Muscle of leg (tissue), 11 donors: ENCODE measurements around the gene HOXA11. TPM values are rescaled to one million over a fixed set of nuclear protein-coding genes. Genes with fewer than 3 reads are reported as not detected.
A peak's percentile ranks its signal among the peaks of the same experiment; 100 is the strongest.

ENCODE experiments used
- DNase-seq: peaks from one replicate; pipeline ENCODE4 v3.0.0; 2013
- H3K27ac ChIP-seq: one replicate; pipeline ENCODE4 v1.5.1; 2013; ENCODE audit warnings: mild to moderate bottlenecking, low read length, control low read depth
- H3K27me3 ChIP-seq: one replicate; pipeline ENCODE4 v1.6.1; 2013; ENCODE audit warnings: low read length; ENCODE audit not compliant: control insufficient read depth, insufficient read depth
- H3K36me3 ChIP-seq: one replicate; pipeline ENCODE4 v1.6.1; 2013; ENCODE audit warnings: low read length; ENCODE audit not compliant: control insufficient read depth, insufficient read depth
- H3K4me1 ChIP-seq: one replicate; pipeline ENCODE4 v1.6.1; 2013; ENCODE audit warnings: low read length; ENCODE audit not compliant: control insufficient read depth, insufficient read depth
- H3K4me3 ChIP-seq: one replicate; pipeline ENCODE4 v1.5.1; 2013; ENCODE audit warnings: low read length, control low read depth
- H3K9me3 ChIP-seq: replicated peaks from 2 replicates; pipeline ENCODE4 v1.6.1; 2013; ENCODE audit warnings: low read depth, low read length; ENCODE audit not compliant: control insufficient read depth
- WGBS: methylation state at CpG from one replicate; pipeline ENCODE4 v1.1.5; 2013; ENCODE audit warnings: missing lambda C conversion rate; ENCODE audit not compliant: insufficient coverage; 5-methylcytosine and 5-hydroxymethylcytosine counted together
- polyA plus RNA-seq, 8 donors: library from polyadenylated mRNA; unstranded; fragments of 120-200 nt; gene quantifications; one replicate each; pipeline versions ENCODE4 v1.2.1 to v1.2.3, GENCODE V29; 2013; ENCODE audit warnings: inconsistent platforms in 1 of 8, low replicate concordance in 1 of 8; ENCODE audit not compliant: insufficient read length in 8 of 8, insufficient read depth in 1 of 8
- total RNA-seq: library from RNA; stranded (reverse); fragments of 120-200 nt; gene quantifications from one replicate; pipeline ENCODE4 v1.2.4, GENCODE V29; 2013

HOXA11 gene
- total and polyA plus RNA-seq, 9 donors = 2.0 to 12.0 (median 6.5) TPM

- Histone ChIP-seq H3K27me3 (peaks cover 90% of the 10 kb centered on the region), H3K36me3 (no peaks in the 10 kb centered on the region), H3K27ac (peak overlapping the region; percentile 92), H3K9me3 (no peaks in the 10 kb centered on the region), H3K4me1 (peaks cover 83% of the 10 kb centered on the region), H3K4me3 (peak overlapping the region; percentile 71)
- peak; percentile 48 for DNase-seq
- 21% methylated on average over 21 of the region's 24 CpGs for WGBS
Measured at GRCh38 chr7:27185854-27186667, 1.0 kb upstream of the HOXA11 start.

DNA sequence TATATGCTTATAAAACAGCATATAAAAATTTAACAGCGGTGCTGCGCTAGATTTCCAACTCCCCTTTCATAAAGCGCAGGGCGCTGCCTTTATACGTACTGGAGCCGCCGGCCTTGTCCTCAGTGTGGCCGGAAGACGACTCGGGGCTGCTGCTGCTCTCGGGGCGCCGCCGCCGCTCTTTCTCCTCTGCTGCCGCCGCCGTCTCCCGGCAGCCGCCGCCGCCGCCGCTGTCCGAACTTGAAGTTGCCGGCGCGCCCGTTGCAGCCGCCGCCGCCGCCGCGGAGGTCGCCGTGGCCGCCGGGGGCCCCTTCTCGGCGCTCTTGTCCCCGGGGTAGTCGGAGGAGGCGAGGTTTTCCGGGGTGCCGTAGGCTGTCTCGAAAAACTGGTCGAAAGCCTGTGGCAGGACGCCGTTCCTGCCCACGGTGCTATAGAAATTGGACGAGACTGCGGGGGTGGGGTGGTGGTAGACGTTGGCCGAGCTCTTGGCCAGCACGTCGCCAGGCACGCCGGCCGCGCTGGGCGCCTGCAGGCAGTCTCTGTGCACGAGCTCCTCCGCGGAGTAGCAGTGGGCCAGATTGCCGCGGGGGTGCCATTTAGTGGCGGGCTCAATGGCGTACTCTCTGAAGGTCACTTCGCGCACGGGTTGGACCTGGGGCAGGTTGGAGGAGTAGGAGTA, 557 bp downstream of the HOXA11 start:
- Histone ChIP-seq H3K9me3 (no peaks in the 10 kb centered on the region), H3K4me1 (peaks cover 80% of the 10 kb centered on the region), H3K27ac (peak overlapping the region; percentile 92), H3K36me3 (no peaks in the 10 kb centered on the region), H3K4me3 (peak overlapping the region; percentile 71), H3K27me3 (peaks cover 87% of the 10 kb centered on the region)
- WGBS = under 1% methylated on average over 72 of the region's 72 CpGs
- peak; percentile 79 for DNase-seq

DNA sequence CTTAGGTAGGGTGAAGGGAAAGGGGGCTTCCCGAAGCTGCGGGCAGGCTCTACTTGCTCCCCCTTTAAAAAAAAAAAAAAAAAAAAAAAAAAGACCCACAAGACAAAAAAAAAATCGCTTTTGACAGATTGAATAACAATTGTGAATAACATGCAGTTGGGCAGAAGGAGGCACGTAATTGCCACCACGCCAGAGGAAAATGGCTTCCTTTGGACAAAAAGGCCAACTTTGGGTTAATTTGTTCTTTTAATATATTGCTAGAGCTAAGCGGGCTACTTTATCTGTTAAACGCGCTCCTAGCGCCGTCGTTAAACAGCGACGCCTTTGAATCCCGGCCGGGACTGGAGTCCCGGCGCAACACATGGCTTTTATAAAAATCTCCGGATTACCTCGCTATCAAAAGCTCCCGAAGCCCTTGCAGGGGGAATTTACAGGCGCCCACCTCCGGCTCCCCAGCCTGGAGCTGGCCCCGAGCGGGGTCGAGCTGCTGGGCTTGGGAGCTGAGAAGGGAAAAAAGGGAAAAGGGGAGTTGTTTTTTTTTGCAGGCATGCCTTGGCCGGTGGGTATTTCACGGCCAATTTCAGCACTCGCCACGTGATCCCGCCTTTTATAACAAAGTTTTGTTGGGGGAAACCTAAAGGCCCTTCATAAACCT, 1.2 kb downstream of the HOXA11 start:
- WGBS = 4% methylated on average over 19 of the region's 30 CpGs
- peak; percentile 74 for DNase-seq
- H3K36me3 ChIP-seq = no peaks in the 10 kb centered on the region

DNA sequence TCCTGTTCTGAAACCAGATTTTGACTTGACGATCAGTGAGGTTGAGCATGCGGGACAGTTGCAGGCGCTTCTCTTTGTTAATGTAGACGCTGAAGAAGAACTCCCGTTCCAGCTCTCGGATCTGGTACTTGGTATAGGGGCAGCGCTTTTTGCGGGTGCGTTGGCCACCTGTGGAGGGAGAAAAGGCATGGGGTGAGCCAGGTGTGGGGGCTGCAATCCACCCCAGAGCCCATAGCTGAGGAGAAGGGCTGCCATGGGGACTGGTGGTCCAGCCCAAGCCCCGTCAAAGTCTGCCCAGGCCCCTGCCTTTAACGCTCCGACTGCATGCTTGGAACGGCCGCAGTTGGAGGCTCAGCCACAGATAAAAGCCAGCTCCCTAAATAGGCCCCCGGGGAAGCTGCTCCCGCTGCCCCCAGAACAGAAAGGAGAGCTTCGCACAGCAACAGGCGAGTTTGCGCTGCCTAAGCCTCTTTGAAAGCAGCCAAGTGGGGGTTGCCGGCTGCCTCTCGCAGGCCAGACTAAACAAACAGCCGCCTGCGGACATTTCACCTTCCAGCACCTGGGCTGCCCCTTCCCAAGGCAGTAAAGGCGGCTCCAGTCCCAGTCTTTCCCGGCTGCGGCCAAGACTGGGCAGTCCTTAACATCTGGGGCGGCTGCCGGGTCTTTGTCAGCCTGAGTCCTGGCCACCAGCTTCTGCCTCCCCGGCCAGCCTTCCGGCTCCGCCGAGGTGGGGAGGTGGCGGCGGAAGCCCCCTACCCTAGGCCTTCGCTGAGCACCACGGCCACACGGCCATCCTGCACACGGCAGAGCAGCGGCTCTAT, 2.0 kb downstream of the HOXA11 start:
- Histone ChIP-seq H3K4me1 (peaks cover 68% of the 10 kb centered on the region), H3K9me3 (no peaks in the 10 kb centered on the region), H3K4me3 (peak overlapping the region; percentile 71), H3K27me3 (peaks cover 78% of the 10 kb centered on the region), H3K27ac (peak overlapping the region; percentile 87), H3K36me3 (no peaks in the 10 kb centered on the region)
- DNase-seq = peak; percentile 56
- WGBS = 24% methylated on average over 28 of the region's 39 CpGs

More for the DNA sequence above, 1.2 kb downstream of the HOXA11 start:
- Histone ChIP-seq H3K4me3 (peak overlapping the region; percentile 71), H3K9me3 (no peaks in the 10 kb centered on the region), H3K27me3 (peaks cover 85% of the 10 kb centered on the region), H3K27ac (peak overlapping the region; percentile 87), H3K4me1 (peaks cover 73% of the 10 kb centered on the region)

- H3K27me3 ChIP-seq = peaks cover 71% of the 10 kb centered on the region
- H3K27ac ChIP-seq = peak overlapping the region; percentile 87
- peaks cover 70% of the 10 kb centered on the region for H3K4me1 ChIP-seq
- no peaks in the 10 kb centered on the region for H3K36me3 ChIP-seq
- DNase-seq = no peak
- H3K9me3 ChIP-seq = no peaks in the 10 kb centered on the region
- H3K4me3 ChIP-seq = peak overlapping the region; percentile 71
- 33% methylated on average over 1 of the region's 4 CpGs for WGBS
Measured at GRCh38 chr7:27182285-27182841, 2.7 kb downstream of the HOXA11 start.

DNA sequence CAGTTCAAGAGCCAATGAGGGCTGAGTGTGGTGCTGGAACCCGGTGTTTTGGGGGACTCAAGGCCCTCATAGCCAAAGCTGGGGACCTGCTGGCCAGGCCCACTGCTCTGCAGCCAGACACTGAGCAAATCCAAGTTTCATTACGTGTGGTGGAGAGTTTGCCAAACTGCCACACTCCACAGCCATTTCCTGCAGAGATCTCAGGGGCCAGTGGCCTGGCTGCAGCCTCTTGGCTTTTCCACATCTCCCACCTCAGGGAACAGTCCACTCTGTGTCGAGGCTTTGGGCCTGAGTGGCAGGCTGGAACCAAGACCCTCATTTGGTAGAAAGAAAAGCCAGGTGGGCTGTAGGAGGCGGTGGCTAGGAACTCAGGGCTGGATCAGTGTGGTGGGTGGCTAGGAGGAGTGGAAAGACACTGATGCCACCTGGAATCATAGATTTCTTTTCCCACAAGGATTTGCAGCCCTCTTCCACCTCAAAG, 3.2 kb downstream of the HOXA11 start:
- no CpG with 5 or more reads among the region's 4 CpGs for WGBS
- peaks cover 73% of the 10 kb centered on the region for H3K27me3 ChIP-seq
- DNase-seq = peak; percentile 46

DNA sequence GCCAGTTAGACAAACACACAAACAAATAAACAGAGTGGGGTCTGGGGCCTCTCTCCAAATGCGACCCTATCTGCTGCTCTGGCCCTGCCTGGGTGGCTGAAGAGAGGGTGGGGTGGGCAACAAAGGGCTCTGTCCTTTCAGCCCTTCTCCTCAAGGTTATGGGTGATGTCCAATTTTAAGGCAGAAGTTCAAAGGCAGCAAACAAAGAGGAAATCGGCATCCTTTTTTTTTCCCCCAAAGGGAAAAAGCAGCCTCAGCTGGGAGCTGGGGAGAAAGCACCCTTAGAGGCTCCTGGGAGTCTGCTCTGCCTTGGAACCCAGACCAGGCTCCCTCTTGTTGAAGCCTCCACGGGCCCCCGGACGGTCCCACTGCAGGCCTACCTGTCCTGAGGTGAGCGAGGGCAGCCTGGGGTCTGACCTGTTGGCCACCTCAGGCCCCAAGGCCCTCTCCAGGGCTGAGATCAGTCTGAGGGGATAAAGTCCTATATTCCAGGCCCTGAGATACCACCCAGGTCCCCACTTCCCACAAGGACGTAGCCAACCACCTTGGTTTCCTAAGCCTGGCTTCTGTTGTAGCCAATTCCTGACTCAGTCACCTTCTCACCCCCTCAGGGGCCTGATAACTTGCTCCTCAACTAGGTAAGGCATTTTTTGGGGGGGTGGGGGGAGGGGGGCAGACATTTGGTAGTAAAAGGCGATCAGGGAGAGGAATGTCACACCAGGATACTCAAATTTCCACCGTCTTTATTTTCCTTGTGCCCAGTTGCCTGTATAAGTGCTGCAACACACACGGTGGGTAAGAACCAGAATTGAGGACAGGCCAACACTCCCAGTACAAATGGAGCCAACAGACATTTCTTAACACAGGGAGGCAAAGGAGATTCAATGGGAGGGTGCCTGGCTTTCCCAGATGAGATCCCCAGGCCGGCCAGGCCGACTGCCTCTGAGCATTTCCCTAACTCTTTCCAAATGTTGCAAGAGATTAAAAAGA, 4.3 kb downstream of the HOXA11 start:
- no peaks in the 10 kb centered on the region for H3K36me3 ChIP-seq
- 46% methylated on average over 4 of the region's 12 CpGs for WGBS
- H3K4me1 ChIP-seq = peaks cover 76% of the 10 kb centered on the region
- H3K27ac ChIP-seq = peak overlapping the region; percentile 96
- H3K27me3 ChIP-seq = peaks cover 73% of the 10 kb centered on the region
- peak; percentile 50 for DNase-seq
- no peak overlapping the region for H3K4me3 ChIP-seq
- H3K9me3 ChIP-seq = no peaks in the 10 kb centered on the region

More for the DNA sequence above, 3.2 kb downstream of the HOXA11 start:
- H3K4me1 ChIP-seq = peaks cover 72% of the 10 kb centered on the region
- H3K4me3 ChIP-seq = no peak overlapping the region
- no peaks in the 10 kb centered on the region for H3K36me3 ChIP-seq
- H3K9me3 ChIP-seq = no peaks in the 10 kb centered on the region
- H3K27ac ChIP-seq = peak overlapping the region; percentile 87

DNA sequence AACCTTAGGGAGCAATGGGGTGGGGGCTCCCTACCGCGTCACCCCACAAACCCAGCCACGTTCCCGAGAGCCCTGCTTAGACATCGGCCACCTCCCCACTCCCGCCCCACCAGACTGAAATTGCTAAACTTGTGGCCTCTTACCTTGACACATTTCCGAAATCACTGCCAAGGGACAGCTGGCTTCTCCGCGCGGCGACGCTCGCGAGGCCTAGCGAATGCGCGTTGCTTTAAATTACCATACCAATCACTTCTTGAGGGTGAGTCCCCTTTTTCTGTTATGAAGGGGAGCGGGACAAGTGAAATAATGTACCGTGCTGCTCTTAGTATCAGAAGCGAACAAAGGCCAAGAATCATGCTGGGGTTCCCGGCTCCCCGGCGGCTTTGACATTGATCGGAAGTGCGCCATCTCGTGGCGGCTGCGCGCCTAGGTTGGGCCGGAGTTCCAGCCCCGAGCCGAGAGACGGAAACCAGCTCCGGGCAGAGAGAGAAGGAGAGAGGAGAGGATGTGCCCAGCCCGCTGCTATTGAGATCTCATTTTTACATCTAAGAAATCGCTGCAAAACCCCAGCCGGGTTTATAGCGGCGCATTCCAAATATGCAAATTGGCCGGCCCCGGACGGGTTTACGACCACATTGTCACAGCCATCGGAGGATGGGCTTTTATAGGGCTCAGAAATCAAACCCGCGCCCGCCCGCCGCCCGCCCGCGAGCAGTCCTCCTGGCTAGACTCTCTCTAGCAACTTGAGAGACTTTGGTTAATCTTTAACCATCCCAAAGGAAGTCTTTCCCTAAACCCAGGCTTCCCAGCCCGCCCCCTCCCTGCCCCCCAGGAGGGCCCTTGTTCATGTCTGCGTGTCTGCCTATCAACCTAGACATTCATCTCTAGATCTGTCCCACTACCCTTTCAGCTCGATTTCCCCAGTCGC, 5.3 kb downstream of the HOXA11 start:
- 7% methylated on average over 41 of the region's 56 CpGs for WGBS

More for the DNA sequence above, 5.3 kb downstream of the HOXA11 start:
- Histone ChIP-seq H3K4me3 (peak overlapping the region; percentile 62), H3K9me3 (no peaks in the 10 kb centered on the region), H3K27me3 (peaks cover 71% of the 10 kb centered on the region), H3K27ac (peak overlapping the region; percentile 96), H3K36me3 (no peaks in the 10 kb centered on the region), H3K4me1 (peaks cover 78% of the 10 kb centered on the region)
- DNase-seq = peak; percentile 94
